ENCODE data around the gene DTNB. TPM values are rescaled to one million over a fixed set of nuclear protein-coding genes. Genes with fewer than 3 reads are reported as not detected.

The DTNB gene
- total RNA-seq, 2 experiments from 2014 or later, result 16.9 to 19.8 TPM

DNA sequence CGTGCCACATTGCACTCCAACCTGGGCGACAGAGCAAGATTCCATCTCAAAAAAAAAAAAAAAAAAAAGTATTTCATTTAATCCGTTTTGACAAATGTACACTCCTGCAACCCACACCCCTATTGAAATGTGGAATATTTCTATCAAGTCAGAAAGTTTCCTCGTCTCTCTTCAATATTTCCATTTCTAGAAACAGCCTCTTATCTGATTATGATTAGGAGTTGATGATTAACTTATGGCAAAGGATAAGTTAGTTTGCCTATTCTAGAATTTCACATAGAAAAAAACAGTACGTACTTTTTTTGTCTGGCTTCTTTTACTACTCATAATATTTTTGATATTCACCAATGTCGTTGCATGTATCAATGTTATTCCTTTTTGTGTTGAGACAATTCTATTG is 224.6 kb downstream of the DTNB start:
- POLR2A ChIA-PET, result no interaction called here
- CTCF ChIA-PET, result no interaction called here

DNA sequence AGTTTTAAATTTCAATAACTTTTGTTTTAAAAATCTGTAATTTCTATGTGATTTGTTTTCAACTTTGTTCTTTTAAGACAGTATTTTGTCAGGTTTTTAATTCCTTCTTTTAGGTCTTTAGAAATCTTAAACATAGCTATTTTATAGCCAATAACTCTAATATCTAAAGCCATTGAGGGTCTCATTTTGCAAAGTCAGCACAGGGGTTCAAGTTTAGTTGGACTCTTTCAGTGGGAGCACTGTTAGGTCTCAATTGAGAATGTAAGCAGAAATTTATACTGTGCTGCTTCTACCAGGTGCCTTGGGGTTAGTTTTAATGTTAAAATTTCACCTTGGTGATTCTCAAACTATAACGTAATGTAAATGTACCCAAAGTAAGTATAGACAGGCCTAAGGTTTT is 226.4 kb downstream of the DTNB start:
- CTCF ChIA-PET, result interaction anchor here (0.7 kb wide), 1 partner anchor 217 kb away, joined by 4 read pairs; no protein-coding TSS in a partner anchor
- POLR2A ChIA-PET, result interaction anchor here (0.7 kb wide), 1 partner anchor 139 kb away, joined by 3 read pairs; no protein-coding TSS in a partner anchor

DNA sequence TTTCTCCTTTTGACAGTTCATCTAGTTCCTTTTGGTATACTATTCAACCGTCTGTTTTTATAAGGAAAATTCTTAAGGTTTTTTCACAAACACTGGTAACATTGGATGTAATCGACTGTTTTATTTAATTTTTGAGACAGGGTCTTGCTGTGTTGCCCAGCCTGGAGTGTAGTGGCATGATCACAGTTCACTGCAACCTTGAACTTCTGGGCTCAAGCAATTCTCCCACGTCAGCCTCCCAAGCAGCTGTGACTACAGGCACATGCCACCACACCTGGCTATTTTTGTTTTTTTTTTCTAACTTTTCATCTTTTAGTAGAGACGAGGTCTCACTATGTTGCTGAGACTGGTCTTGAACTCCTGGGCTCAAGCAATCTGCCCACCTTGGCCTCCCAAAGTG is 227.3 kb downstream of the DTNB start:
- CTCF ChIA-PET, result no interaction called here
- POLR2A ChIA-PET, result no interaction called here

DNA sequence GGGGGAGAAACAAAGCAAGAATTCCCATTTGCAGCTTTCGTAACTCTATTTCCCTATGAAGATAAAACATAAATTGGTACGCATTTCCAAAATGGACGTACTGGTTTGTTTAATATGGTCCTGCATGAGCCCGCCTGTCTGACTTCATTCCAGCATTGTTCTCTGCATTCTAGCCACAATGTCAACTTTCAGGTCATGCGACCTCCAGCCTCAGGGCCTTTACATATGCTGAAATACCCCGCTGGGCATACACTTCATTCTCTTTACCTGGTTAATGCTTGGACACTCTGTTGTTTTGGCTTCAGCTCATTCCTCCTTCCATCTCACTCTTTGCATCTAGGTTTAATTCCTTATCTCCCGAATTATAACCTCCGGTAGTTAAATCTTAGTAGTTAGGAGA is 227.9 kb downstream of the DTNB start:
- ChIA-PET POLR2A (no interaction called here), CTCF (no interaction called here)

DNA sequence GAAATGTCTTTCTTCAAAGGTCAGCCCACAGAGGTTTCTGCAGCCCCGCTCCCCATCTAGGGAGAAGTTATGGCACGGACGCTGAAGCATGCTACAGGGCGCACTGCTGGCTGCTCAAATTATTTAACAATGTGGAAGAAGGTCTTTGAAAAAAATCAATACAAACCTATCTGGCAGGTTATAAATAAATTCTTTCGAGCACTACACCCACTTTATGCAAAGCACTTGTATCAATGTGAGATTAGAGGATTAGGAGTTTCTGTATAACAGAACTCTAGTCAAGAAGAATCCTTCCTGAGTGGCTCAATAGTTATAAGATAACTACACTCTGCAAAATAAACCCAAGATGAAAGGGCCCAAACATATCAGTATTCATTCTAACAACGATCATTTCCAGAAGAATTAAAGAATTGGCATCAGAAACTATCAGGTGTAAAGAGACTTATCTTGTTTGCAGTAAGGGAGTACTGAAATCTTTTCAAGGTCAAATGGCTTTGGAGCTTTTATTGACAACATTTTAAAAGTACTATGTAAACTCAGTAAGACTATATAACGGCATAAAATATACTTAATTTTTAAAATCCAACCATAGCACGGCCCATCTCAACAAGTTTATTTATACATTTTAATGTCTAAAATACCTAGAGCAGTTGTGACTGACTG is 228.6 kb downstream of the DTNB start:
- ChIA-PET CTCF (no interaction called here), POLR2A (no interaction called here)

DNA sequence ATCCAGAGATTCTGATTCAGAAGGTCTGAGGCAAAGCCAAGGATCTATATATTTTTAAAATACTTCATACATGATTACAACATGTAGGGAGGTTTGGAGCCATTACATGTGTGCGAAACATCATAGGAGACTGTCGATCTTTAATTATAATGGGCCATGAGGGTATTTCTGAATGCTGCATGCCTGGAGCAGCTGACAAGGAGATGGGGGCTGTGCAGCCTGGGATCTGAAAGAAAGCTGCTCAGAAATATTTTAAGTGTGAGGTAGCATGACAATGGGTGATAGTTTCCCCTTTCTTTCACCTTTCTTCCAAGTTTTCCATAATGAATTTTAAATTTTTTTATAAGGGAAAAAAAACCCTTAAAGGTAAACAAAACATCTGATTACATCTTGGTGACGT is 229.6 kb downstream of the DTNB start:
- ChIA-PET CTCF (interaction anchor here (0.7 to 1.6 kb wide), 4 partner anchors 9 to 128 kb away, joined by 3 to 5 read pairs (median 3); no protein-coding TSS in a partner anchor), POLR2A (no interaction called here)

DNA sequence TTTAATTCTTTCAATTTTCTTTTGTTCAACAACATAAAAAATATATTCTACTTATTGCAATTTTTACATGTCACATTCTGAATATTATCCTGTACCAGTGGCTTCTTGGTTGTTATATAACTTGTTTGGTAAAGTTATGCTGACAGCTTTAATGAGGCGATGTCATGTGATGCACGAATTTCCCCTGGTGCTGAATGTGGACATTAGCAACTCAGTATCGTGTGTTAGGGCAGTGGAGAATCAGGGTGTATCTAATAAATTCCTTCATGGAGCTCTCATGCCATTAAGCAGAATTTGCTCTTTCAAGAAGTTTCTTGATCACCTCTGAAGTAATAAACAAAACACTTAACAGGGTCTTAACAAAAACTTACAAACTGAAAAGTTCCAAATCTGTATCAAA is 232.0 kb downstream of the DTNB start:
- ChIA-PET CTCF (no interaction called here), POLR2A (no interaction called here)

DNA sequence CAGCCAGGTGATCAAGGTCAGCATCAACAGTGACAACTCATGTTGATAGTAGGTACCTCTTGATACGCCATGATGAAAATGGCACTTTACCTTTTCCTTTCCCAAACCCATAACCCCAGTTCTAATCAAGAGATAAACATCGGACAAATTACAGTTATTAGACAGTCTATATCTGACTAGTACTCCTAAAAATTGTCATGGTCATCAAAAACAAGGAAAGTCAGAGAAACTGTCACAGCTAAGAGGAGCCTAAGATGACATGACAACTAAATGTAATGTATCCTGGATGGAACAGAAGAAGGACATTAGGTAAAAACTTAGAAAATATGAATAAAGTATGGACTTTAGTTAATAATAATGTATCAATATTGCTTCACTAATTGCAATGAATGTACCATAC is 234.6 kb downstream of the DTNB start:
- CTCF ChIA-PET, result interaction anchor here (0.6 kb wide), 1 partner anchor 43 kb away, joined by 3 read pairs; no protein-coding TSS in a partner anchor
- POLR2A ChIA-PET, result no interaction called here

DNA sequence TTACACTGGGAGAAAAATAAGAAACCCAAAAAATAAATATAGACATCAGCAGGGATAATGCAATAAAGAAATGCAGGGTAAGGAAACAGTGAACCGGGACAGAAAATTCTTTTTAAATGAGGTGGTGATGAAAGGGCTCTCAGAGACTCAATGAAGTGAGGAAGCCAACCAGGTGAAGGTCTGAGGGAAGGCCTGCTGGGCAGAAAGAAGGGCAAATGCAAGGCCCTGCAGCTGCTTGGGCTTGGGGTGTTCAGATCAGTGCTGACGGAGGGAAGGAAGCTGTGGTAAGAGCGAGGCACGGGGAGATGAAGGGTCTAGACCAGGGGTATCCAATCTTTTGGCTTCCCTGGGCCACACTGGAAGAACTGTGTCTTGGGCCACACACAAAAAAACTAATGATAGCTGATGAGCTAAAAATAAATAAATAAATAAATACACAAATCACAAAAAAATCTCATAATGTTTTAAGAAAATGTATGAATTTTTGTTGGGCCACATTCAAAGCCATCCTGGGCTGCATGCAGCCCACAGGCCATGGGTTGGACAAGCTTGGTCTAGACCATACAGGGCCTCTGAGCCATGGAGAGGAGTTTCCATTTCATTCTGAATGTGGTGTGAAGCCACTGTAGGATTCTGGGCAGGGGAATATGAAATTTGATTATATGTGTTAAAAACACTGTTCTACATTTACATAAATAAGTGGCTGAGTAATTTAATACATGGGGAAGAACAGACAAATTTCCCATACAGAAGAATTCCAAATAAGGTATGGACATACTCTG is 235.3 kb downstream of the DTNB start:
- POLR2A ChIA-PET, result no interaction called here
- CTCF ChIA-PET, result no interaction called here

DNA sequence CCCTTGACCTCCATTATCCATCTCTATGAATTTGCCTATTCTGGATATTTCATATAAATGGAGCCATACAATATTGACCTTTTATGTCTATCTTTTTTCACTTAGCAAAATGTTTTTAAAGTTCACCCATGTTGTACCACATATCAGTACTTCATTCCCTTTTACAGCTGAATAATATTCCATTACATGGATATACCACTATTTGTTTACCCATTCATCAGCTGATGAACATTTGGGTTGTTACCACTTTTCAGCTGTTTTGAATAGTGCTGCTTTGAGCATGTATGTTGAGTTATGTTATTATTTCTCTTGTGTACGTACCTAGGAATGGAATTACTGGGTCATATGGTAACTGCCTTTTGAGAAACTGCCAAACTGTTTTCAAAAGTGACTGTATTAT is 238.0 kb downstream of the DTNB start:
- CTCF ChIA-PET, result no interaction called here
- POLR2A ChIA-PET, result no interaction called here

DNA sequence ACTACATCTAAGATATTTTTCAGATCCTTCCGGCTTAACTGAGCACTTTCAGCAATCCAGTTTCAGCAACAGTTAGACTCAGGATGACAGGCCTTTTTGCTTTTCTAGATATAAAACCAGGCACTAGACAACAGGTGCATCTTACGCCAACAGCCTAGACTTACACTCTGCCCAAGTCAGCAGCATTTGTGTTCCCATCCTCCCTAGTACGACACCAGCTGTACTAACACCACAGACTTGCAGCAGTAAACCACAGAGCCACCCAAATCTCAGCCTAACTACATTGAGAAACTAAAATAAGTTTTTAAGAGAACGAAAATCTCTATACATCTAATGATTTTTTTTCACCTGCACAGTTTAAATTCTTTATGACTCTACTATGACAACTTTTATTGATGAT is 241.8 kb downstream of the DTNB start:
- CTCF ChIA-PET, result no interaction called here

DNA sequence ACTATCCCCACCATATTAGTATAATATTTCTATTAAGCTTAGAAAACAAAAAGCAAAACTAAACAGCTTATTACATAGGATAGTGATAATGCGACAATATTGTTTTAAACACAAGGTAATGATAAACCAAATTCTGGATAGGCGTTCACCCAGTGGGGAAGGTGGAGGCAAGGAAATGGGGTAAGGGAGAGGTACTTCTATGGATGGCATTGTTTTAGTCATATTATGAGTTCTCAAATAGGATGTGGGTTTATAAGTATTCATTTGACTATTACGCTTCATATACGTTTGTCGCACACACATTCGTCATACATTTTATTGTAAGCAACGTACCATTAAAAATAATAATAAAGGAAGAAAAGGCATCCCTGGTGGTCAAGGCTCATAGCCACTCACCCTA is 242.8 kb downstream of the DTNB start:
- POLR2A ChIA-PET, result no interaction called here
- CTCF ChIA-PET, result interaction anchor here (0.6 kb wide), 1 partner anchor 13 kb away, joined by 3 read pairs; no protein-coding TSS in a partner anchor

More for the DNA sequence above, 241.8 kb downstream of the DTNB start:
- POLR2A ChIA-PET, result no interaction called here

DNA sequence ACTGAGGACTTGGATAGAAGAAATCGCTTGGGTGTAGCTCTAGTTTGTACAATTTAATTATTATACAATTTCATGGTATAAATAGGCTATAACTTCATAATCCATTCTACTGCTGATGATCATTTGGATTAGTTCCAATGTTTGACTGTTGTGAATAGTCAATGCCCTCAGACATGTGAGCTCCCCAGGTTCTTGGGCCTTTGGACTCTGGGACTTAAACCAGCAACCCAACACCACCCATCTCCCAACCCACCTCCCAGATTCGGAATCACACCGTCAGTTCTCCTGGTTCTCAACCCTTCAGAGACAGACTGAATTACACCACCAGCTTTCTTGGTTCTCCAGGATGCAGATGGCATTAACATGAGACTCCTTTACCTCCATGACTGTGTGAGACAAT is 247.1 kb downstream of the DTNB start:
- POLR2A ChIA-PET, result no interaction called here

DNA sequence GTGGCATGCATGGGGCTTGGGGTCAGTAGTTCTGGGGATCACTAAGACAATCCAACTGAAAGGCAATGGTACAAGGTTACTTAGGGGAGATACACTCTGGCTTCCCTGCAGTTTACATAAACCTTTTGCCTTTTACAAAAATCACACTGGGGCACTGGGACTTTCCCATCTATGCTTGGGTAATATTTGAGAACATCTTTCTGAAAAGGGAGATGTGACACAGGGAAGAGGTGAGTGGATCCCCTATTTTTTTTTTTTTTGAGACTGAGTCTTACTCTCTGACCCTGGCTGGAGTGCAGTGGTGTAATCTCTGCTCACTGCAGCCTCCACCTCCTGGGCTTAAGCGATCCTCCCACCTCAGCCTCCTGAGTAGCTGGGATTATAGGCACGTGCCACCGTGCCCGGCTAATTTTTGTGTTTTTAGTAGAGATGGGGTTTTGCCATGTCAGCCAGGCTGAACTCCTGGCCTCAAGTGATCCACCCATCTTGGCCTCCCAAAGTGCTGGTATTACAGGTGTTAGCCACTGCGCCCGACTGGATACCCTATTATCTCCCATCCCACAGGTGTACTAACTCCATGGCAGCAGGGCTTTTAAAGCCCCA is 248.8 kb downstream of the DTNB start:
- CTCF ChIA-PET, result no interaction called here
- POLR2A ChIA-PET, result no interaction called here

More for the DNA sequence above, 247.1 kb downstream of the DTNB start:
- CTCF ChIA-PET, result interaction anchor here (0.6 kb wide), 1 partner anchor 11 kb away, joined by 3 read pairs; no protein-coding TSS in a partner anchor

DNA sequence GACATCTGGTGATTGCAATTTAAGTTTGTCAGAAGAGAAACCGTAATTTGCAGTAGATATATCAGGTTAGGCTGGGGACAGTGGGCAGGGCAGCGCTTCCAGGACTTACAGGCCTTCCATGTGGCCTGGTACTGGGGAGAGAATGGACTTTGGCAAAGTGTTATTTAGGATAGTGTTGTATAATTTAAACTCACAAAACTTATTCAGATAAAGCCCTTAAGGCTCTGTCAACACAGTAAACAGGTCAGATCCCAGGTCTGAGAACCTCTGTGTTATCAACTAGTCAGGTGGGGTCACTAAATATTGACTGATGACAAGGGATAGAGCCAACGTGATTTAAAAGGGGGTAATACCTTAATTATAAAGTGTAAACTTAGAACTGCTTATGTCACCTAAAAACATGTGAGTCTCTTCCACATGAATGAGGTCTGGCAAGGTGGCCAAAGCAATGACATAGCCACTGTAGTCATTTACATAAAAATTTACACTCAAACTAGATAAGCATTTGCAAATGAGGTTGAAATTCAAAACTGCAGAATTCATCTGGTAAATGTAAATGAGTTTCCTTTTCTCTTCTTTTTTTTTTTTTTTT is 251.5 kb downstream of the DTNB start:
- ChIA-PET CTCF (no interaction called here), POLR2A (no interaction called here)

DNA sequence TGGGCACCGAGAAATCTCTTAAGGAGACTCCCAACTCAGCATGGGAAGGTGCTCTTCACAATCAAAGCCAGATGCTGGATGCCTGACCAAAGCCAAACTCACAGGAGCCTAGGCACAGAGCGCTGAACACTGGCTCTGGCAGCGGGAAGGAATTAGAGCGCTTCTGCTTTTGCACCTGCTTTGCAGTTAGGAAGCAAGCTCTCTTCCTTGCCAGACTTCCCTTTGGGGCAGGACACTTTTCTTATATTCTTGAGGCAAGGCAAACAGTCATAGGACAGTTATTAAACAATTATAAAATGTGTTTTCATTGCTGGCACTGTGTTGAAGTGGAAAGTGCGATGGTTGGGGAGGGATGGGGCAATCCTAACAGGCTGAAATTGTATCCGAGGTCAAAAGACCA is 252.1 kb downstream of the DTNB start:
- CTCF ChIA-PET, result no interaction called here

DNA sequence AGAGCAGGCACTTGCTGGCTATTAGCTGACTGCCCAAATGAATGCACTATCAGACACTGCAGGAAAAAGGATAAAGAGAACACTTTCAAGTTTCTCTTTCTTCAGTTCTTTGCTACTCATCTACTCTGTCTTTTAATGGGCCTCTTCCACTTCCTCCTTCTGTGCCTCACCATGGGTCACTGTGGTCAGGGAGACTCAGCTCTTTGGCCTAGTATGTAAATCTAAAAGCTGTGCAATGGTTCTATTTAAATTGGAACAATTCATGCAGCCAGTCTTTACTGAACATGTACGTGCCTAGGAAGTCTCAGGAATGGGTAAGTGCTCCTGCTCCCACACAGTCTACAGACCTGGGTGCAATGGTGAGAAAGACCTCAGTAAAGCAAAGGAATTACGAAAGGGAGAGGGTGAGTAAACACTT is 252.5 kb downstream of the DTNB start:
- ChIA-PET CTCF (no interaction called here), POLR2A (no interaction called here)

More for the DNA sequence above, 252.1 kb downstream of the DTNB start:
- POLR2A ChIA-PET, result no interaction called here

DNA sequence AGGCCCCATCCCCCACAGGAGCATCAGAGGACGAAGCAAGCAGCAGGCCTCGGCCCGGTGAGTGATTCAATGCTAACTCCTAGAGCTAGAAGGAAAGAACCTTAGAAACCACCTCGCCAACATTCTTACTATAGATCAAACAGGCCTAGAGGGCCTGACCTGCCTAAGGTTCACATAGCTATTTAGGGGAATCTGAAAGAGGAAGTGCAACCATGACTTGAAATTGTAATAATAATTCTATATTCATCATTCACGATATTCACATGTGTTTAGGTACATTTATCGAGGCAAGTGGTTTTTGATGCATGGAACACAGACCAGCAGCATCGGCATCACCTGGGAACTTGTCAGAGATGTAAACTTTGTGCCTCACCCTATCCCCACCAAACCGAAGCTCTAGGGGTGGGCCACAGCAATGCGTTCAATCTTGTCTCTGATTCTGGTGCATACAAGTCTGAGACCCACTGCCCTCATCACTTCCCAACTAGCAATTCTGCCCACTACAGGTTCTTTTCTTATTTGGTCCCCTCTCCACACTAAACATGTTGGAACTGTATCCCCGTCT is 253.6 kb downstream of the DTNB start:
- ChIA-PET POLR2A (no interaction called here), CTCF (no interaction called here)

DNA sequence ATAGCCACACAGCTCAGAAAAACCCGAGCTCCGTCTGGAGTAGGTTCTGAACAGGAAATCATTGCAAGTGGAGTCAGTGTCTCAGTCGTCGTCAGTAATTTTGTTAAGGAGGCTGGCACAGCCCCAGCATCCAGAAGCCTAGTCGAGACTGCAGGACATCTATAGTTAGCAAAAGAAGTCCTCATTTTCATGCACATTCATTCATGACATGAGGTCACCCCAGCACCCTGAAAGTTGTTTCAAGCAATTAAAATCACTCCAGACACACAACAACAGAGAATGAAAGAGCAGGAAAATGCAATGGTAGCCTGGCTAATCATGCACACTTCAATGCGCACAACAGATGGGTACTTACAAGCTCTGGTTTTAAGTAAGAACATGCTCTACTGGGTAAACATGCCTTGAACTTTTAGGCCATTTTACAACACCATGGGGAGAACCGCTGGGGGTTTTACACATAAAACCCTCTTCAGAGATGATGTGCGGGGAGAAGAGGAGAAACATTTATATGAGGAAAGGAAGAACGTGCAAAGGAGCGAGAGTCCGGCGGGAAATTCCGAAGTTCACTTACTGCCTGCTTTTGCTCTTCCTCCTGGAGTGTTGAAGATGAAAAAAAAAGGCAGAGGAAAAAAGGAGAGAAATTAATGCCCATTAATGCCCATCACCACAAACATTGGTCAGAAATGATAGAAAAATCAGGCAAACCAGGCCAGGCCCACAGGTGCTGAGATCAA is 254.3 kb downstream of the DTNB start:
- CTCF ChIA-PET, result interaction anchor here (0.6 to 1.4 kb wide), 2 partner anchors 56 to 61 kb away, joined by 3 to 4 read pairs; no protein-coding TSS in a partner anchor
- POLR2A ChIA-PET, result interaction anchor here (0.7 kb wide), 1 partner anchor 282 kb away, joined by 3 read pairs; no protein-coding TSS in a partner anchor
